HCT116 (cell line): Measurements from ENCODE around the gene CLOCK. TPM values are rescaled to one million over a fixed set of nuclear protein-coding genes. Genes with fewer than 3 reads are reported as not detected.

ENCODE experiments used
- ATAC-seq: fragments of 200-7000 bp; cut with Tn5 transposase; 2 replicates; pipeline ENCODE4 v1.9.1; 2020; ENCODE audit warnings: mild to moderate bottlenecking, moderate library complexity
- BruUV-seq: library from RNA; stranded (reverse); fragments of 400-500 nt; replicated peaks from 2 replicates; lab custom pipeline; 2021; lab: Mats Ljungman, UMichigan
- CTCF ChIA-PET: fragments of 300-600 bp; sonication (Branson Sonifier 250); formaldehyde crosslinking; loops from one replicate; lab custom pipeline; 2021; ENCODE audit warnings: antibody characterized with exemption; lab: Charles Lee
- POLR2A ChIA-PET: fragments of 300-600, 350-600 bp; sonication (Branson Sonifier 250); formaldehyde crosslinking; loops from one replicate; lab custom pipeline; 2021; ENCODE audit warnings: antibody characterized with exemption; lab: Charles Lee
- RAD21 ChIA-PET, 2 experiments: fragments of 300-600 bp; sonication (Branson Sonifier 250); formaldehyde crosslinking; loops; one replicate each; lab custom pipeline; 2023; ENCODE audit warnings: low total read pairs in 2 of 2; ENCODE audit not compliant: uncharacterized antibody in 2 of 2, unreplicated experiment in 2 of 2, low non-redundant PET in 1 of 2; lab: Charles Lee
- DNase-seq: peaks from one replicate; pipeline ENCODE4 v3.0.0-alpha.2; 2010; ENCODE audit warnings: low read depth, low spot score
- H2AFZ ChIP-seq: fragments of 200-600 bp; shearing (Covaris generic), sonication (generic); 2 replicates; pipeline ENCODE4 v1.6.1; 2017; ENCODE audit warnings: low read depth, mixed run types, mixed read lengths, antibody characterized with exemption, low read length; ENCODE audit not compliant: poor library complexity, severe bottlenecking
- H3K27ac ChIP-seq: 2 replicates; pipeline ENCODE4 v1.5.1; 2012; ENCODE audit warnings: low read depth, low read length
- H3K27me3 ChIP-seq: fragments of 200-600 bp; sonication (generic); 2 replicates; pipeline ENCODE4 v1.6.1; 2016; ENCODE audit warnings: mixed run types, low read length, mixed read lengths; ENCODE audit not compliant: insufficient read depth
- H3K36me3 ChIP-seq, 2 experiments: fragments of 200-500 bp in 1 of 2; fragments of 200-600 bp in 1 of 2; sonication (Bioruptor generic) in 1 of 2; sonication (generic) in 1 of 2; 2 replicates each; pipeline versions ENCODE4 v1.5.1 to v1.6.1; 2014 to 2016; ENCODE audit warnings: low read length in 2 of 2, inconsistent platforms in 1 of 2, mixed read lengths in 1 of 2, mixed run types in 1 of 2; ENCODE audit not compliant: insufficient read depth in 2 of 2, control insufficient read depth in 1 of 2
- H3K4me1 ChIP-seq, 2 experiments: fragments of 200-600 bp in 1 of 2; sonication (generic) in 1 of 2; 2 replicates each; pipeline versions ENCODE4 v1.5.1 to v1.6.1; 2012 to 2017; ENCODE audit warnings: low read length in 2 of 2, inconsistent platforms in 1 of 2, mild to moderate bottlenecking in 1 of 2, mixed read lengths in 1 of 2, mixed run types in 1 of 2, moderate library complexity in 1 of 2; ENCODE audit not compliant: insufficient read depth in 2 of 2, control insufficient read depth in 1 of 2
- H3K4me2 ChIP-seq: fragments of 200-600 bp; sonication (generic); 2 replicates; pipeline ENCODE4 v1.6.1; 2017; ENCODE audit warnings: mixed run types, low read length, mixed read lengths
- H3K4me3 ChIP-seq, 2 experiments: fragments of 200-600 bp in 1 of 2; sonication (generic) in 1 of 2; replicated peaks in 1 of 2; 2 replicates each; pipeline ENCODE4 v1.5.1; 2011 to 2016; ENCODE audit warnings: low read length in 2 of 2, control low read depth in 1 of 2, low read depth in 1 of 2, mild to moderate bottlenecking in 1 of 2, mixed read lengths in 1 of 2, mixed run types in 1 of 2
- H3K79me2 ChIP-seq: fragments of 200-600 bp; sonication (generic); 2 replicates; pipeline ENCODE4 v1.6.1; 2017; ENCODE audit warnings: mild to moderate bottlenecking, mixed run types, low read length, moderate library complexity, mixed read lengths; ENCODE audit not compliant: insufficient read depth
- H3K9ac ChIP-seq: fragments of 200-600 bp; sonication (generic); 2 replicates; pipeline ENCODE4 v1.6.1; 2016; ENCODE audit warnings: low read length, mixed read lengths
- H3K9me2 ChIP-seq: fragments of 200-600 bp; sonication (generic), shearing (Covaris generic); 2 replicates; pipeline ENCODE4 v1.6.1; 2017; ENCODE audit warnings: mixed run types, mild to moderate bottlenecking, moderate library complexity; ENCODE audit not compliant: insufficient read depth
- H3K9me3 ChIP-seq, 2 experiments: fragments of 200-500 bp in 1 of 2; fragments of 200-600 bp in 1 of 2; sonication (Bioruptor generic) in 1 of 2; sonication (generic) in 1 of 2; 2 replicates each; pipeline ENCODE4 v1.6.1; 2014 to 2017; ENCODE audit warnings: low read length in 2 of 2, mixed read lengths in 2 of 2, inconsistent platforms in 1 of 2, low read depth in 1 of 2, mild to moderate bottlenecking in 1 of 2, mixed run types in 1 of 2, moderate library complexity in 1 of 2; ENCODE audit not compliant: control insufficient read depth in 1 of 2, insufficient read depth in 1 of 2
- H4K20me1 ChIP-seq: fragments of 200-600 bp; sonication (generic), shearing (Covaris generic); 2 replicates; pipeline ENCODE4 v1.6.1; 2017; ENCODE audit warnings: mixed run types, mild to moderate bottlenecking, moderate library complexity; ENCODE audit not compliant: insufficient read depth
- CEBPB ChIP-seq: IDR thresholded peaks from 2 replicates; pipeline ENCODE4 v1.6.1; 2012; ENCODE audit warnings: low read depth
- RAD21 ChIP-seq: IDR thresholded peaks from 2 replicates; pipeline ENCODE4 v1.6.1; 2012; ENCODE audit warnings: low read depth, mild to moderate bottlenecking
- ZFX ChIP-seq: fragments of 450-650 bp; IDR thresholded peaks from 2 replicates; pipeline ENCODE4 v1.6.1; 2017
- intact Hi-C: fragments of 100-400 bp; cut with micrococcal nuclease; formaldehyde crosslinking; loops from 2 replicates; pipeline ENCODE4 v1.10.0; 2022
- total RNA-seq: library from RNA; stranded (reverse); gene quantifications from one replicate; pipeline ENCODE4 v1.2.1, GENCODE V29; 2021; ENCODE audit not compliant: unreplicated experiment
- TF ChIP-seq, protein P1 (sequence below): IDR thresholded peaks from 2 replicates; pipeline ENCODE4 v1.6.1; 2011; ENCODE audit warnings: mild to moderate bottlenecking, low read length, moderate library complexity; ENCODE audit not compliant: insufficient replicate concordance; ENCODE audit errors: extremely low read depth
- TF ChIP-seq, protein P2 (sequence below): IDR thresholded peaks from 2 replicates; pipeline ENCODE4 v1.6.1; 2012

Gene CLOCK
- total RNA-seq, 1 experiment from 2014 or later = 38.7 TPM

DNA sequence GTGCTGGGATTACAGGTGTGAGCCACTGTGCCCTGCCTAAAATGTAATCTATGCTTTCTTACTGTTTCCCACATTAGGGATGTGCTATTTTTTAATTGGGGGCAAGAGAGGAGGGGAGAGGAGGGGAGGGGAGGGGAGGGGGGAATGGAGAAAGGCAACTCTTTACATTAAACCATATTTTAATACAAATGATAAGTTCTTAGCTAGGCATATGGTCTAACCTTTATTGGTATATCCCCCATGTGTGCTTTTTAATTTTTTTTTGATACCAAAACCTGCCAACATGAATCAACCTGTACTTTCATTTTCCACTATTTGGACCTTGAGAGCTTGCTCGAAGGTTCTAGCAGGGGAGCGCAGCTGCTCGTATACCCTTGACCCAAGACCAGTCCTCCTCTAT, 6.4 kb downstream of the CLOCK start:
- ChIA-PET RAD21 (no interaction called here), POLR2A (no interaction called here), CTCF (no interaction called here)
- DNase-seq = no peak
- H3K27ac ChIP-seq = no peak overlapping the region
- H3K9me3 ChIP-seq = no peaks in the 10 kb centered on the region
- intact Hi-C loops = loop anchor here (10.0 kb wide), 2 partner anchors 95 to 195 kb away; partner anchors contain the start of gene NMU
- no peaks in the 10 kb centered on the region for H3K9me2 ChIP-seq
- H3K79me2 ChIP-seq = peaks cover 99% of the 10 kb centered on the region
- H3K4me3 ChIP-seq = no peak overlapping the region
- ATAC-seq = no peak
- peaks cover 22 to 23% of the 10 kb centered on the region in 2 experiments for H3K4me1 ChIP-seq
- no TSS peak for BruUV-seq
- H3K4me2 ChIP-seq = no peak overlapping the region
- no peaks in the 10 kb centered on the region for H3K27me3 ChIP-seq
- H2AFZ ChIP-seq = no peak overlapping the region
- no peak for TF ChIP-seq RAD21
- TF ChIP-seq, protein P1, sequence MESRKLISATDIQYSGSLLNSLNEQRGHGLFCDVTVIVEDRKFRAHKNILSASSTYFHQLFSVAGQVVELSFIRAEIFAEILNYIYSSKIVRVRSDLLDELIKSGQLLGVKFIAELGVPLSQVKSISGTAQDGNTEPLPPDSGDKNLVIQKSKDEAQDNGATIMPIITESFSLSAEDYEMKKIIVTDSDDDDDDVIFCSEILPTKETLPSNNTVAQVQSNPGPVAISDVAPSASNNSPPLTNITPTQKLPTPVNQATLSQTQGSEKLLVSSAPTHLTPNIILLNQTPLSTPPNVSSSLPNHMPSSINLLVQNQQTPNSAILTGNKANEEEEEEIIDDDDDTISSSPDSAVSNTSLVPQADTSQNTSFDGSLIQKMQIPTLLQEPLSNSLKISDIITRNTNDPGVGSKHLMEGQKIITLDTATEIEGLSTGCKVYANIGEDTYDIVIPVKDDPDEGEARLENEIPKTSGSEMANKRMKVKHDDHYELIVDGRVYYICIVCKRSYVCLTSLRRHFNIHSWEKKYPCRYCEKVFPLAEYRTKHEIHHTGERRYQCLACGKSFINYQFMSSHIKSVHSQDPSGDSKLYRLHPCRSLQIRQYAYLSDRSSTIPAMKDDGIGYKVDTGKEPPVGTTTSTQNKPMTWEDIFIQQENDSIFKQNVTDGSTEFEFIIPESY = no peak
- H4K20me1 ChIP-seq = no peaks in the 10 kb centered on the region
- H3K36me3 ChIP-seq = no peaks in the 10 kb centered on the region
- H3K9ac ChIP-seq = no peak overlapping the region

DNA sequence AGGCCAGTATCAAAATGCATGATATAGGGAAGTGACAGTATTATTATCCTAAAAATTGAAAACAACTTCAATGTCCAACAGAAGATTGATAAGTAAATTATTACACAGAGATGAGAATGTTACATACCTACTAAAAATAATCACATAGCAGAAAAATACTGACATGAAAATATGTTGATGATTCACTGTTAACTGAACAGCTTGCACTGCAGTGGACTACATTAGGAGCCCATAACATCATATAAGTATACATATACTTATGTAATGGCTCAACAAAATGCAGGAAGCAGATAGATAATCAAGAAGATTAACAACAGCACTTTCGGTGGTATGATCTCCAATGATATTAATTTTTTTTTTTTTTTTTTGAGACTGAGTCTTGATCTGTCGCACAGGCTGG, 7.1 kb downstream of the CLOCK start:
- Histone ChIP-seq H3K4me1 (peaks cover 17 to 20% of the 10 kb centered on the region in 2 experiments), H3K79me2 (peaks cover 99% of the 10 kb centered on the region), H3K9ac (no peak overlapping the region), H3K27me3 (no peaks in the 10 kb centered on the region), H3K4me2 (no peak overlapping the region), H3K36me3 (no peaks in the 10 kb centered on the region; a peak in 1 of 4 replicates), H3K27ac (no peak overlapping the region), H3K9me3 (no peaks in the 10 kb centered on the region), H3K9me2 (no peaks in the 10 kb centered on the region), H3K4me3 (no peak overlapping the region), H4K20me1 (no peaks in the 10 kb centered on the region), H2AFZ (no peak overlapping the region)
- ATAC-seq (no peak), DNase-seq (no peak)
- RAD21 ChIA-PET = no interaction called here
- intact Hi-C loops = loop anchor here (10.0 kb wide), 2 partner anchors 95 to 195 kb away; partner anchors contain the start of gene NMU
- CTCF ChIA-PET = no interaction called here
- POLR2A ChIA-PET = no interaction called here
- TF ChIP-seq CEBPB = no peak
- TF ChIP-seq, protein P2, sequence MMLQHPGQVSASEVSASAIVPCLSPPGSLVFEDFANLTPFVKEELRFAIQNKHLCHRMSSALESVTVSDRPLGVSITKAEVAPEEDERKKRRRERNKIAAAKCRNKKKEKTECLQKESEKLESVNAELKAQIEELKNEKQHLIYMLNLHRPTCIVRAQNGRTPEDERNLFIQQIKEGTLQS = no peak
- TF ChIP-seq ZFX = no peak
- TF ChIP-seq, all 23 proteins: peak for 0
- no TSS peak for BruUV-seq
